A673 (cell line): Measurements from ENCODE around the gene CDK5RAP2. TPM values are rescaled to one million over a fixed set of nuclear protein-coding genes. Genes with fewer than 3 reads are reported as not detected.

Source experiments
- BruUV-seq: library from RNA; stranded (reverse); fragments of 400-500 nt; replicated peaks from 2 replicates; lab custom pipeline; 2021; lab: Mats Ljungman, UMichigan
- CTCF ChIA-PET: fragments of 300-600 bp; sonication (Branson Sonifier 250); formaldehyde crosslinking; loops from one replicate; lab custom pipeline; 2022; ENCODE audit warnings: antibody characterized with exemption; lab: Charles Lee
- POLR2A ChIA-PET: fragments of 300-600 bp; sonication (Branson Sonifier 250); formaldehyde crosslinking; loops from one replicate; lab custom pipeline; 2022; ENCODE audit warnings: antibody characterized with exemption; ENCODE audit not compliant: low non-redundant PET; lab: Charles Lee
- DNase-seq: peaks from one replicate; pipeline ENCODE4 v3.0.0-alpha.2; 2015; ENCODE audit warnings: low spot score
- H3K27ac ChIP-seq: fragments of 200-600 bp; sonication (generic); 2 replicates; pipeline ENCODE4 v1.5.1; 2016; ENCODE audit warnings: mixed run types, low read depth, mild to moderate bottlenecking, mixed read lengths, antibody characterized with exemption, low read length; ENCODE audit not compliant: poor library complexity, severe bottlenecking
- H3K27me3 ChIP-seq: fragments of 200-600 bp; sonication (generic); replicated peaks from 2 replicates; pipeline ENCODE4 v1.6.1; 2017; ENCODE audit warnings: mixed run types, low read depth, mild to moderate bottlenecking, mixed read lengths, antibody characterized with exemption, low read length; ENCODE audit not compliant: insufficient read depth, poor library complexity
- H3K36me3 ChIP-seq: fragments of 200-600 bp; sonication (generic); 2 replicates; pipeline ENCODE4 v1.6.1; 2016; ENCODE audit warnings: mixed run types, mild to moderate bottlenecking, mixed read lengths, antibody characterized with exemption, low read length; ENCODE audit not compliant: insufficient read depth, poor library complexity, severe bottlenecking
- H3K4me1 ChIP-seq: fragments of 200-600 bp; sonication (generic); 2 replicates; pipeline ENCODE4 v1.6.1; 2017; ENCODE audit warnings: mixed run types, mild to moderate bottlenecking, mixed read lengths, antibody characterized with exemption, low read length; ENCODE audit not compliant: insufficient read depth, poor library complexity, severe bottlenecking
- H3K4me3 ChIP-seq: fragments of 200-600 bp; sonication (generic); 2 replicates; pipeline ENCODE4 v1.5.1; 2016; ENCODE audit warnings: low read depth, mixed run types, mild to moderate bottlenecking, mixed read lengths, low read length; ENCODE audit not compliant: poor library complexity, severe bottlenecking
- H3K9me3 ChIP-seq: fragments of 200-600 bp; sonication (generic); 2 replicates; pipeline ENCODE4 v1.6.1; 2016; ENCODE audit warnings: mixed run types, low read depth, mild to moderate bottlenecking, mixed read lengths, antibody characterized with exemption, low read length; ENCODE audit not compliant: poor library complexity, severe bottlenecking
- CTCF ChIP-seq: fragments of 300-800, 200-600 bp; sonication (generic); conservative IDR thresholded peaks from 2 replicates; pipeline ENCODE4 v1.5.1; 2017; ENCODE audit warnings: low read depth, mild to moderate bottlenecking, antibody characterized with exemption, low read length, moderate library complexity, mixed read lengths
- EZH2 ChIP-seq: fragments of 200-600 bp; sonication (generic); IDR thresholded peaks from 2 replicates; pipeline ENCODE4 v1.6.1; 2017; ENCODE audit warnings: borderline replicate concordance, low read depth, mild to moderate bottlenecking, mixed read lengths, antibody characterized with exemption, low read length; ENCODE audit not compliant: poor library complexity, severe bottlenecking
- intact Hi-C: fragments of 100-400 bp; cut with micrococcal nuclease; formaldehyde crosslinking; loops from one replicate; pipeline ENCODE4 v1.10.0; 2022; ENCODE audit not compliant: unreplicated experiment
- total RNA-seq: library from RNA; stranded (reverse); gene quantifications from 2 replicates; pipeline ENCODE4 v1.2.3, GENCODE V29; 2021

The CDK5RAP2 gene
- total RNA-seq, 1 experiment from 2014 or later = 94.5 TPM

- CTCF ChIA-PET = no interaction called here
- no TSS peak for BruUV-seq
Measured at GRCh38 chr9:120343416-120343815, 236.6 kb downstream of the CDK5RAP2 start.

More at GRCh38 chr9:120343416-120343815, 236.6 kb downstream of the CDK5RAP2 start:
- H3K27ac ChIP-seq = no peak overlapping the region
- peaks cover 19% of the 10 kb centered on the region for H3K27me3 ChIP-seq
- no peak overlapping the region for H3K4me3 ChIP-seq
- TF ChIP-seq CTCF = no peak
- TF ChIP-seq EZH2 = no peak
- no peaks in the 10 kb centered on the region for H3K4me1 ChIP-seq
- no peaks in the 10 kb centered on the region for H3K9me3 ChIP-seq
- DNase-seq = no peak
- POLR2A ChIA-PET = no interaction called here
- intact Hi-C loops = no loop called here
- no peaks in the 10 kb centered on the region for H3K36me3 ChIP-seq

Other genes starting within 250 kb of the CDK5RAP2 start
- 11.5 and 12.2 TPM in 2 replicates for gene MEGF9, start 134.3 kb upstream of the CDK5RAP2 start, total RNA-seq
- gene FBXW2, start 213.2 kb upstream of the CDK5RAP2 start, total RNA-seq = 63.9 and 68.5 TPM in 2 replicates